HEK293 (cell line): ENCODE measurements around the gene DPEP3.

Source experiments
- CTCF ChIP-seq: fragments of 450-650 bp; formaldehyde crosslinking; IDR thresholded peaks from 2 replicates; pipeline ENCODE4 v1.5.1; 2016; ENCODE audit warnings: missing biosample characterization, missing genetic modification characterization
- MZF1 ChIP-seq: fragments of 450-650 bp; formaldehyde crosslinking; IDR thresholded peaks from 2 replicates; pipeline ENCODE4 v1.5.1; 2017; ENCODE audit warnings: missing biosample characterization, missing genetic modification characterization, borderline replicate concordance
- PRDM4 ChIP-seq: fragments of 450-650 bp; formaldehyde crosslinking; IDR thresholded peaks from 2 replicates; pipeline ENCODE4 v1.5.1; 2017; ENCODE audit warnings: missing biosample characterization, missing genetic modification characterization
- SCRT1 ChIP-seq: fragments of 450-650 bp; formaldehyde crosslinking; IDR thresholded peaks from 2 replicates; pipeline ENCODE4 v1.5.1; 2016; ENCODE audit warnings: missing biosample characterization, missing genetic modification characterization, borderline replicate concordance
- YY1 ChIP-seq: fragments of 450-650 bp; formaldehyde crosslinking; IDR thresholded peaks from 2 replicates; pipeline ENCODE4 v1.5.1; 2018; ENCODE audit warnings: missing biosample characterization, missing genetic modification characterization
- ZBTB1 ChIP-seq: fragments of 450-650 bp; formaldehyde crosslinking; IDR thresholded peaks from 2 replicates; pipeline ENCODE4 v1.5.1; 2016; ENCODE audit warnings: missing biosample characterization, missing genetic modification characterization
- ZBTB11 ChIP-seq: fragments of 450-650 bp; formaldehyde crosslinking; conservative IDR thresholded peaks from 2 replicates; pipeline ENCODE4 v1.5.1; 2016; ENCODE audit warnings: low read depth, missing biosample characterization, missing genetic modification characterization
- ZBTB6 ChIP-seq: fragments of 450-650 bp; formaldehyde crosslinking; IDR thresholded peaks from 2 replicates; pipeline ENCODE4 v1.5.1; 2017; ENCODE audit warnings: missing biosample characterization, missing genetic modification characterization
- ZNF23 ChIP-seq: fragments of 450-650 bp; formaldehyde crosslinking; IDR thresholded peaks from 2 replicates; pipeline ENCODE4 v1.5.1; 2016; ENCODE audit warnings: missing biosample characterization, missing genetic modification characterization, borderline replicate concordance
- ZNF621 ChIP-seq: fragments of 450-650 bp; formaldehyde crosslinking; IDR thresholded peaks from 2 replicates; pipeline ENCODE4 v1.5.1; 2017; ENCODE audit warnings: missing biosample characterization, missing genetic modification characterization
- ZSCAN30 ChIP-seq: fragments of 450-650 bp; IDR thresholded peaks from 2 replicates; pipeline ENCODE4 v1.5.1; 2018; ENCODE audit warnings: missing biosample characterization, mild to moderate bottlenecking, missing genetic modification characterization, moderate library complexity

- TF ChIP-seq PRDM4 (tag by site-specific recombination) (no peak), SCRT1 (tag by site-specific recombination) (no peak), CTCF (no peak), ZBTB11 (tag by site-specific recombination) (no peak), ZBTB1 (tag by site-specific recombination) (no peak), ZSCAN30 (no peak), ZBTB6 (tag by site-specific recombination) (no peak), YY1 (tag by site-specific recombination) (no peak), MZF1 (tag by site-specific recombination) (no peak), ZNF621 (tag by site-specific recombination) (no peak), ZNF23 (no peak)
Observed at GRCh38 chr16:68015681-68016080, 35.4 kb upstream of the DPEP3 start, which contains the start of gene DPEP2NB.
